ENCODE data around the gene FBXW9.
"Not testable (repeated sequence)": the region's sequence is repeated elsewhere in the genome, so short reads cannot be mapped to it uniquely, and the experiment has no call there.

The FBXW9 gene

GRCh38 chr19:12715102-12715501 is 18.7 kb upstream of the FBXW9 start:
- no peak for DNase-seq (ENCODE audit: low read depth)

GRCh38 chr19:12713304-12713703 is 16.9 kb upstream of the FBXW9 start:
- not testable (repeated sequence) for DNase-seq (ENCODE audit: low read depth)

DNA sequence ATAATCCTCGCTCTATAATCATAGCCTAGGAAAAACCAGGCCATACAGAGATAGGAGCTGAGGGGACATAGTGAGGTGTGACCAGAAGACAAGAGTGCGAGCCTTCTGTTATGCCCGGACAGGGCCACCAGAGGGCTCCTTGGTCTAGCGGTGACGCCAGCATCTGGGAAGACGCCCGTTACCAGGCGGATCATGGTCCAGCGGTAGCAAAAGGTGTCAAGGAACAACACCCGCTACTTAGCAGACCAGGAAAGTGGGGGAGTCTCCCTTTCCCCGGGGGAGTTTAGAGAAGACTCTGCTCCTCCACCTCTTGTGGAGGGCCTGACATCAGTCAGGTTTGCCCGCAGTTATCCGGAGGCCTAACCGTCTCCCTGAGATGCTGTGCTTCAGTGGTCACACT is 15.6 kb upstream of the FBXW9 start:
- DNase-seq (ENCODE audit: low read depth), result not testable (repeated sequence)

GRCh38 chr19:12711187-12711586 is 14.8 kb upstream of the FBXW9 start:
- DNase-seq (ENCODE audit: low read depth), result no peak

DNA sequence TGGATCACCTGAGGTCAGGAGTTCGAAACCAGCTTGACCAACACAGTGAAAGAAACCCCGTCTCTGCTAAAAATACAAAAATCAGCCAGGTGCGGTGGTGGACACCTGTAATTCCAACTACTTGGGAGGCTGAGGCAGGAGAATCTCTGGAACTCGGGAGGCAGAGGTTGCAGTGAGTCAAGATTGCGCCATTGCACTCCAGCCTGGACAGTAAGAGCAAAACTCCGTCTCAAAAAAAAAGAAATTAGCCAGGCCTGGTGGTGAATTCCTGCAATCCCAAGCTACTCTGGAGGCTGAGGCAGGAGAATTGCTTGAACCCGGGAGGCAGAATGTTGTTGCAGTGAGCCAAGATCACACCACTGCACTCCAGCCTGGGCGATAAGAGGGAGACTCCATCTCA is 12.2 kb upstream of the FBXW9 start:
- DNase-seq (ENCODE audit: low read depth), result no peak

DNA sequence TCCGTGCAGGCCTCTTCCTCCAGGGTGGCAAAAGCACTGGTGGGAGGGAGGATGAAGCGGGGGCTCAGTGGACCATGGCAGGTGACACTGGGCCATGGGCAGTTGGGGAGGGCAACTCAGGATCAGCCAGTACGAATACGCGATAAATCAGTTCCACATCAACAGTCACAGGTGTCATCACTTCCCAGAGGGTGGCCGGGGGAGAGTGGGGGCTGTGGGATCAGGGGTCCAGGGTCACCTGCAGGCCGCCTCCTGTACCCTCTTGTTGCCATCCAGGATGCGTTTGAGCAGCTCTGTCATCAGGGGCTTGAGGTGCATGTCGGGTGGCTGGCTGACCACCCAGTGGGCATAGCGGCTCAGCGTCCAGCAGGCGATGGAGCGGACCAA is 9.9 kb upstream of the FBXW9 start:
- no peak for DNase-seq (ENCODE audit: low read depth)

DNA sequence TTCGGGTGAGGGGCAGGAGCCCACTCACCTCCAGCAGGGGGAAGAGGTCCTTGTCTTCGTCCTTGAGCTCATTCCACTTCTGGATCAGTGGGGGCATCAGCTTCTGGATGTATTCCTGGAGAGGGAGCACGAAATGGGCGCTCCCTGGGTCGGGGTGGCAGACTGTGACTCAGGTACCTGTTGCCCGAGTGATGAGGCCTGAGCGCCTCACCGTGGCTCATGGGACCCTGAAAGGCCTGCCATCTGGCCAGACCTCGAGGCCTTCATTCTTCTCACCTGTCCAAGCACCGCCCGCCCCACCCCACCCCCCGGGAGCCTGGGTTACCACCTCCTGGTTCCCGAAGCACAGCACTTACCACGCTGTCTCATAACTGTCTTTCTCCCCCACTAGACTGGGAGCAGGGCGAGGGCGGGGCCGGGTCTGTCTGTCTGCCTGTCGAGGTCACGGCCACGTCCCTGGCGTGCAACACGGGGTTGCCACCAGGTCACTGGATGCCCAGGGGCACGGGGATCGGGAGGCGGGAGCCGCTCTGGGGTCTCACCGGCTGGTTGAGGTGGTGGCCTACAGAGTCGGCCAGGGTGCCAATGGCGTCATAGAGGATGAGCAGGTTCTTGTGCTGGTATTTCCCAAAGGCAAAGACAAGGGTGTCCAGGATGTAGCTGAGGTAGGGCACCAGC is 9.4 kb upstream of the FBXW9 start:
- DNase-seq (ENCODE audit: low read depth), result no peak

DNA sequence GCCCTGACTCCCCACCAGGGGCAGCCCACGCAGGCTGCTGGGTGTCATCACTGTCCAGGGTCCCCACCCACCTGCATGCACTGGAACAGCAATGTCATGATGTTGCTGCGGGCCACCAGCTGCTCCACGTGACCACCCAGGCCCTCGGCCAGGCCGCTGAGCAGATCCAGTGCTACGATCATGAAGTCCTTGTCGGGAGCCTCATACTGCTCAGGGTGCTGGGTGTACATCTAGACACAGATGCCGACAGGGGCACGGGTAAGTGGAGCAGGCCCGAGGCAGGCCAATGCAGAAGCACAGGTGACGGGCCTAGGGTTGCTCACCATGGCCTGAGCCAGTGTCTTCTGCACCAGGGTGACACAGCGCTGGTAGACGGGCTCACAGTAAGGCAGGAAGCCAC is 8.7 kb upstream of the FBXW9 start:
- no peak for DNase-seq (ENCODE audit: low read depth)

GRCh38 chr19:12703046-12703445 is 6.6 kb upstream of the FBXW9 start:
- no peak for DNase-seq (ENCODE audit: low read depth)

DNA sequence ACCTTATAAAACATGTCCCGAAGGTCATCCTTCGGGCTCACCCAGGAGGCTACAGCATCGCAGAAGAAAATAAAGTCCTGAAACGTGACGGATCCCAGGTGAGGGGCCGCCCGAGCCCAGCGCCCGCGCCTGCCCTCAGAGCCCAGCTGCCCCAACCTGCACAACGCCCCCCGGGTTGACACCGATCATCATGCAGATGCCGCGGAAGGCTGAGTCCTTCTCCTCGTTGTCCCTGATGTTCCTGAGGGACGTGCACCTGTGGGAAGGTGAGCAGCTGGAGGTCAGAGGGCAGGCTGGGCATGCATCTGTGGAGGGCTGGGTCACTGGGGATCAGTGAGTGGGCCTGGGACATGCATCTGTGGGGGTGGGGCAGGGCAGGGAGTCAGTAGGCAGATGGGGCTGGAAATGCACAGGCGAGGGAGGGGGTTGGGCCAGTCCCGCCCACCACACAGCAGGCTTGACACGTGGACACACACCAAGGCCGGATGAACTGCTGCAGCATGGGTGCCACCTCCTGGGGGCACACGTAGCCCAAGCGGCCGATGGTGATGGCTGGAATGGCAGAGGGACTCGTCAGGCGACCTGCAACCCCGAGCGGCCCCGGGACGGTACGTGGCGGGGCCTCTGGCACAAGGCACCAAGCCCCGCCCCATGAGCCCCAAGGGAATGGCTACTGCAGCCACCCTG is 5.3 kb upstream of the FBXW9 start:
- no peak for DNase-seq (ENCODE audit: low read depth)

GRCh38 chr19:12698138-12698537 is 1.7 kb upstream of the FBXW9 start:
- DNase-seq (ENCODE audit: low read depth), result no peak

DNA sequence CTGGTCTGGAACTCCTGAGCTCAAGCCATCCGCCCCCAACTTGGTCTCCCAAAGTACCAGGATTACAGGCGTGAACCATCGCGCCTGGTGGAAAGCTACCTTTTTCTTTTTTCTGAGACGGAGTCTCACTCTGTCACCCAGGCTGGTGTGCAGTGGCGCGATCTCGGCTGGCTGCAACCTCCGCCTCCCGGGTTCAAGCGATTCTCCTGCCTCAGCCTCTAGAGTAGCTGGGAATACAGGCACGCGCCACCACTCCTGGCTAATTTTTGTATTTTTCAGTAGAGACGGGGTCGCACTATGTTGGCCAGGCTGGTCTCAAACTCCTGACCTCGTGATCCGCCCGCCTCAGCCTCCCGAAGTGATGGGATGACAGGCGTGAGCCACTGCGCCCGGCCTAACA is 994 bp upstream of the FBXW9 start:
- not testable (repeated sequence) for DNase-seq (ENCODE audit: low read depth)

DNA sequence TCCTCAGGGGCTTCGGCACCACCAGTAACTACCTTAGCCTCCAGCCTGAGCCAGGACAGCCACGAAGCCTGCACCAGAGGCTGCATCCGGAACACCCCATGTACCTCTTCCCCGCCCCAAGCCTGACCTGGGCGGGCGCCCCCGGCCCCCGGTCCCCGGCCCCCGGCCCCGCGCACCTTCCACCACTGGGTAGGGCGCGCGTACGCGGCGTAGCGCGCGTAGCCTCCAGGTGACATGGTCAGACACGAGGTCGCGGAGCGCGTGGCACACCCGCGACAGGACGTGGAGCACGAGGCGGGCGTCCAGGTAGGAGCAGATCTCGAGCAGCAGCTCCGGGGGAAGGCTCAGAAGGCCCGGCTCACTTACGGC is 450 bp downstream of the FBXW9 start:
- no peak for DNase-seq (ENCODE audit: low read depth)

- no peak for DNase-seq (ENCODE audit: low read depth)
Observed at GRCh38 chr19:12695514-12695913, 917 bp downstream of the FBXW9 start.

DNA sequence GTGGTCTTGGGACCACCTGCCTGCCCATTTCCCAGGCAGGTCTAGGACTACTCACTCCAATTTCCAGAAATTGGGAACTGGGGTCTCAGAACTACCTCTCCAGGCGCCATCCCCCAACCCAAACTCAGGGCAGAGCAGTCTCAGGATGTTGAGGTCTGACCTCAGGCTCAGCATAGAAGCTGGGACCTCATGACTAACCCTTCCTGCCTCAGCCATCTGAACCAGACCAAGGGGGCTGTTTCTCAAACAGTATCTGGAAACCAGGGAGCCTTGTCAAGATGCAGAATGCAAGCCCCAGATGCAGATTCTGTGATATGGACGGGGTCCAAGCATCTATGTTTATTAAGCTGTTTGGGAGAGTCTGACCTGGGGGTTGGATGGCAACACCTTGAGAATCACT is 1.3 kb downstream of the FBXW9 start:
- no peak for DNase-seq (ENCODE audit: low read depth)

DNA sequence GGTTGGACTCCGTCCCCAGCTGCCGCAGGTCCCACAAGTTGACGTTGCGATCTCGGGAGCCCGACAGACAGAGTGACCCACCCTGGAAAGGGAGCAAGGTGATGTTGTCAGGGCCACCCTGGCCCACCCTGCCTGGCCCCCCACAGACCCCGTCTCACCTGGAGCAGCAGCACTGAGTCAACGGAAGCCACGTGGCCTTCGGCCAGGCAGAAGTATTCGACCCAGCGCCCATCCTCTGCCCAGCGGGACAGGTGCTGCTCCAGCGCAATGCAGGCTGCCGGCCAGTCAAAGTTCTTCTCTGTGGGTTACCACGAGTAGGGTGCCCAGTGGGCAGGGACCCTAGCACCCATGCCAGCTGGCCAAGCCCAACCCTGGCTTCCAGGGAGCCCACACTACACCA is 1.8 kb downstream of the FBXW9 start:
- no peak for DNase-seq (ENCODE audit: low read depth)

DNA sequence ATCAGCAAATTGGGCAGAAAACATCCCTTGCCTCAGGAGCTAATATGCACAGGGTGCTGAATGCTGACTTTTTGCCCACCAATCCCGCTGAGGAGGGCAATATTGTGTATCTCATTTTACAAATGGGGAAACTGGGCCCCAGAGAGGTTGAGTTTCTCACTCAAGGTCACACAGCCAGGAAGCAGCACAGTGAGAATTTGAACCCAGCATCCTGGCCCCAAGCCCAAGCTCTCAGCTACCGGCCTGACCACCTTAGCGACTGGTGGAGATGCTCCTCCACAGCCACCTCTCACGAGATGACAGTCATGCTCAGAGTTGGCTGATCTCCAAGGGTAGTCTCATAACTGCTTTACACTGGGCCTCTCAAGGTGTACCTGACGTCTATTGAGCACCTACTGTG is 3.5 kb downstream of the FBXW9 start:
- no peak for DNase-seq (ENCODE audit: low read depth)

DNA sequence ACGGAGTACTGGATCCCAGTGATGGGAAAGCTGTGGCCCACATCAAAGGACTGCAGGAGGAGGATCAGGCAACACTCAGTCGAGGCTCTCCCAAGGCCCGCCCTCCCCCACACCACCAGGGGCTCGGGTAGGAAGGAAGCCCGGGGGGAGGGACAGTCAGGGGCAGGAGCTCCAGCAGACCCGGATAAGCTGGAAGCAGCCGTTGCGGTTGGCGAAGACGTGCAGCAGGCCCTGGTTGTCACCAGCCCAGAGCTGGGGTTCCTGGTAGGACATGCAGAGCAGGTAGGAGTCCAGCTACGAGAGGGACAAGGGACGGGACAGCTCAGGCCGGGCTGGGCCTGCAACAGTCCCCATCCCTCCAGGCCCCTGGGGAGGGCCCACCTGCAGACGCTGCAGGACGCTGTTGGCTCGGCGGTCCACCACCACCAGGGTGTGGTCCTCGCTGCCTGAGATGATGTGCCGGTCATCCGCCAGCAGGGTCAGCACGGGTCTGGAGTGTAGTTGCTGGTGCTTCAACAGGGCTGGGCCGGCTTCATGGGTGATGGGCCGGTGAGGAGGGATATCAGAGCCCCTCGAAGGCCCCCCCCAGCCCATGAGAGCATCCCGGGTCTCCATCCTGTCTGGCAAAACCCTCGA is 6.7 kb downstream of the FBXW9 start:
- no peak for DNase-seq (ENCODE audit: low read depth)

- no peak for DNase-seq (ENCODE audit: low read depth)
Observed at GRCh38 chr19:12689012-12689411, 7.4 kb downstream of the FBXW9 start.

GRCh38 chr19:12687496-12688196 is 8.8 kb downstream of the FBXW9 start, which contains the start of gene GNG14:
GNG14 (plus strand) TSS chr19:12687998; CDS start chr19:12688049, 51 bp downstream.
- DNase-seq (ENCODE audit: low read depth), result no peak

GRCh38 chr19:12685831-12686230 is 10.6 kb downstream of the FBXW9 start:
- no peak for DNase-seq (ENCODE audit: low read depth)

DNA sequence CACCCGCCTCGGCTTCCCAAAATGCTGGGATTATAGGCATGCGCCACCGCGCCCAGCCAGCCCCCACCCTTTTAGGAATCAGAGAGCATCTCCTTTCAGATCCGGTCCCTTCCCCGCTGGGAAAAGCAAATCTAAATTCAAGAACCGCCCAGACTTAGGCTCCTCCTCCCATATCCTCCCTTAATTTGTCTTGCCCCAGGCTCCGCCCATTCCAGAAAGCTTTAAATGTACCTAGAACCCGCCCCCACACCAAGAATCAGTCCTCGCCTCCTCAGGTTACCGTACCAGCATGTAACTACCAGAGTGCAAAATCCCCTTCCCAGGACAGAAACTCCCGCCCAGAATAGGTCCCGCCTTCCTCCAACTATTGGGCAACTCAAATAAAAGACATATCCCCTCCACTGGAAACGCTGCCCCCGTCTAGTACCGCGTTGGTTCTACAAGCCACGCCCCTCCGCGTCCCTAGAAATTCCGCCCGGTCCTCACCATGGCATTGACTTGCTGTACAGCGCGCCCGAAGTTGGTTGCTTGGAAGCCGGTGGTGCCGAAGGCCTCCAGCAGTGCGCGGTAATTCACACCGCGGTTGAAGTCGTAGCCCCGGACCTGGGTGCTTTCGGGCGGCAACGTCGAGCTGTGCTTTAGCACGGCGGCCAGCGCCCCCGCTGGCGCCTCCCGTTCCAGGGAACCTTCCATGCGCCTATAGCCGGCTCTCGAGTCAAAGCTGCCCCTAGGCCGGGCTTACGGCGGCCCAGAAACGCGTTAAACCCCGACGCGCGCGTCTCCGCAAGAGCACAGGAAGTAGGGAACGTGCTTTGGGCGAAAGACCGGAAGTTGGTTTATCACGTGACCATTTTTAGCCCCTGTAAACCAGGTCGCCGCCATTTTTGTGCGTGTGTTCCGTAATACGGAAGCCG is 15.1 kb downstream of the FBXW9 start, which contains the start of gene DHPS:
Gene DHPS (minus strand): TSS at position 807 of the 914 bp plus-strand sequence. CDS start 114 bp downstream, at position 693.
- DNase-seq (ENCODE audit: low read depth), result peak; percentile 97
